DMS 273 (cell line): ENCODE measurements around the gene KMT5C.

Experiments
- DNase-seq: peaks from one replicate; lab custom pipeline; 2025; ENCODE audit not compliant: unreplicated experiment; lab: John Stamatoyannopoulos, UW

The KMT5C gene

GRCh38 chr19:55346725-55347441 lies 7.2 kb downstream of the KMT5C start:
- no peak for DNase-seq

DNA sequence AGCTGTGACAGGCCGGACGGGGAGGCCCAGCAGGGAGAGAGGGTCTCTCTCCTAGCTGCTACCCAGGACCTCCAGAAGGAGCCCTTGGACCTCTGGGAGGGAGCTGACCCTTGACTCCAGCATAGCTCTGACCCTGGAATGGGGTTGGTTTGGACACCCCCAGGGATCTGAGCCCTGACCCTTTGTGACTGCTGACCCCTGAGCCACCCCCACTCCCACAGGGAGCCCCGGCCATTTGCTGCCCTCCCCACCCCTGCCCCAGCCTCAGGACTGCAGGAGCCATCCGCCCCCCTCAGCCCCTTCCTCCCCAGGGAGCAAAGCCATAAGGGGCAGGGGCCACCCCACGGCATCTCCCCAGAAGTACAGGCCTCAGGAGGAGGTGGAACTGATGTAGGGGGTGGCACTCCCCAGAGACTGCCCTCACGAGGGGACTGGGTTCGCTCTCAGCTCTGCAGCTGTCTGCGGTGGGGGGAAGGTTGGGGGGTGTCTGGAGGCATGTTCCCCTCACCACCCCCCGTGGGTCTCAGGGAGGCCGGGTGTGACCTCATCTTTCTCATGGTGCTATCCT lies 7.8 kb downstream of the KMT5C start:
- no peak for DNase-seq

- DNase-seq, result peak; percentile 47
Observed at GRCh38 chr19:55348317-55349034, 8.8 kb downstream of the KMT5C start.

- no peak for DNase-seq
Observed at GRCh38 chr19:55350620-55351315, 11.1 kb downstream of the KMT5C start.

- DNase-seq, result no peak
Observed at GRCh38 chr19:55352040-55352439, 12.4 kb downstream of the KMT5C start.

DNA sequence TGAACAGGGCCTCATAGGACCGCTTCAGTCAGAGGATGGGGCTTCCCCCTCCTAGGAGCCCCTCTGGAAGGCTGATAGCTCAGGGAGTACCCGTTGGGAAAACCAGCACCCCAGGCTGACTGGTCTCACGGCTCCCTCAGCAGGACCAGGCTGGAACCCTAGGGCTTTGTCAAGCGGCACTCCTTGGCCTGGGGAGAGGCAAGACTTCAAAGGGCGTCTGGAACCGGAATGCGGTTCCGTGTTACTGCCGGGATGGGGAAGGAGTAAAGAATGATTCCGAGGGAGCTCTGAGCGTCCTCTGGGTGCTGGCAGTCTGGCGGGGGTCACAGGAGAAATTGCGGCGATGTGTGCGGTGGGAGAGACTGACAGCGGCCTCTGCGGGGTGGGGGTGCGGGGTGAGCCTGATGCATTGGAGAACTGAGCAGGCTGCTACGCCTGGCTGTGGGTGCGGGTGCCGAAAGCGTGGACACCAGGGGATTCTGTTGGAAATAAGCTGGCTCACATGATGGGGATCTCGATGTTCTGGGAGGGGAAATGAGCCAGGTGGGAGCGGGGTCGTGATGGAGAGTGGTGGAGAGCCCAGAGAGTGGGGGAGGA lies 13.0 kb downstream of the KMT5C start:
- DNase-seq, result no peak

DNA sequence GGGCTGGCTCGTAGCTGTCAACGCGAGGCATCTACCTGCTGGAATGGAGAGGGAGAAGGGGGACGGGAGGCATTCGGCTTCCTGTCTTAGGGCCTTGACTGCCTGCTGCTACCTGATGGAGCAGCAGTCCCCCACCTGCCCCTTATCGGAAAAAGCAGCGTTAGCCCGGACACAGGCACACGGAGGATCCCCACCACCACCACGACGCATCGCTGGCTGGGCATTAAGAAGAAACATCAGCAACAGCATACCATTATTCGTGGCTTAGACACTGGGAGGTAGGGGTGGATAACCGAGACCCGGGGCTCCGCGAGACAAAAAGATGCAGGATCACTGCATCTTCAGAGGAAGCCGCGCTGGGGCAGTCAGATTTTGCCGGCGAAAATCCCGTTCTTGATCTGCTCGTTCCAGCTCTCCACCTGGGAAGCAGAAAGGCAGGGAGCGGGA lies 13.7 kb downstream of the KMT5C start:
- no peak for DNase-seq

DNA sequence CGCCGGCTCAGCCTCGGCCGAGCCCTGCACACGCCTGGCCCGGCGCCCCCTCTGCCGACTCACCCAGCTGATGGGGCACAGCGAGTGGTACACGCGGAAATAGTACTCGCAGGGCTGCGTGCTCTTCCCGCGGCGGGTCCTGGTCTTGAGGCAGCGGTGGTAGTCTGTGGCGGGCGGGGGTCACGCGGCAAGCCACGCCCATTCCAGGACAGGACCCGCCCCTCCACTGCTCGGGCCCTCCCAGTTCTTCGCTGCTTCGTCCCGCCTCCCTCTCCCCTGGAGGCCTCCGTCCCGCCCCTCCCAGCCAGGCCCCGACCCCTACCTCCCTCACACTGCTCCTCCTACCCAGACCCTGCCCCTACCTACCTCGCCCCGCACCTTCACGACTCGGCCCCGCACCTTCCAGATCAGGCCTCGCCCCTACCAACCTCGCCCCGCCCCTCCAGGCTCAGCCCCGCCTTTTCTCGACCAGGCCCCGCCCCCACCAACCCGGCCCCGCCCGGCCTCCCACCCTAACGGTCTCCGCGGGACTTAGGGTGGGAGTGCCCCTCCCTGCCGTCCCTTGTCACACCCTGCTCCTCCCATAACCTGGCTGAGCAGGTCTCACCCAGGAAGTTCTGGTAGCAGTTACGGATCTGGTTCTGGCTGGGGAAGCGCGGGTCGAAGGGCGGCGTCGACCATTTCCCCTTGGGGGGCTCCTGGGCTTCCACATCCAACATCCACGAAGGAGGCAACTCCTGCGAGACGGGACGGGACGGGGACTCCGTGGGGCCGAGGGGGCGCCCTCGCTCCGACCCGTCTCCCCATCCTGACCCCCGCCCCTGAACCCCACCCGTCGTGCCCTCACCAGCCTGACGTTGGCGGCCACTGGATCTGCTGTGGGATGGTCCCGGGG lies 14.4 kb downstream of the KMT5C start:
- DNase-seq, result peak; percentile 66

- DNase-seq, result no peak
Observed at GRCh38 chr19:55354698-55355212, 15.1 kb downstream of the KMT5C start, which contains the start of gene COX6B2. Gene COX6B2 (minus strand): TSS chr19:55354719. CDS start chr19:55354521, 198 bp downstream.

DNA sequence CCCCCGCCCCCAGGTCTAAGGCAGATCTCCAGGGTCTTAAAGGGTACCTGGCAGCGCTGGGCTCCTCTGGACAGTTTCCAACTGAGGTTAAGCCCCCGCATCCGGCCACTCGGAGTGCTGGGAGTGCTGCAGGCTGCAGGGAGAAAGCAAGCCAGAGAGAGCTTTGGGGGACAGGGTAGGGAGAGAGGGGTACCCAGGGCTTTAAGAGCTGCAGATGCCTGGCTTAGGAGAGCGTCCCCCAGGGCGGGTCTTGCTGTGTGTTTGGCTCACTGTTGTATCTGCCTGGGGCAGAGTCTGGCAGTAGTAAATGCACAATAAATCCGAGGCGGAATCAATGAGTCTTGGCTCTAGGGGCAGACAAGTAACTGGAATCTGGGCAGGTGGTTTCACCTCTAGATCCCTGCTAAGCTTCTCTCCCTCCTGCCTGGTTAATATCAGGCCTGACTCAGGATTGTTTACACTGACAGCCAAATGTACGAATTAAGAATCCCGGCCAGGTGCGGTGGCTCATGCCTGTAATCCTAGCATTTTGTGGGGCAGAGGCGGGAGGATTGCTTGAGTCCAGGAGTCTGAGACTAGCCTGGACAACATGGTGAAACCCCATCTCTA lies 15.6 kb downstream of the KMT5C start:
- DNase-seq, result peak; percentile 38

DNA sequence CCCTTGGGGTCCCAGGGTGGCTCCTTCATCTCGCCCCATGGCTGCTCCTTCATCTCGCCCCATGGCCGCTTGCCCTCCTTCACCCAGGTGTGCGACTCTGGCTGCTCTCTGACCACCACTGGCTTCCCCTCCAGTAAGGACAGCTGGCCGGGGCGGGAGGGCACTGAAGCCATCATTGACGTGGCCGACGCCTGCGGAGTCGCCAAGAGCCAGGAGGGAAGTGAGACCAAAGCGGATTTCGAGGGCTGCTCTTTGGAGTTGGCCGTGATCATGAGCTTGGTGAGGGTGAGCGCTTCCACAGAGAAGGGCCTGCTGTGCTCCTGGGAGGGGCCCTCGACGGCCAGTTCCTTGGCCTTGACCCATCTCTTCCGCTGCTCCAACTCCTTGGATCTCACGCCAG lies 18.8 kb downstream of the KMT5C start:
- DNase-seq, result peak; percentile 56

GRCh38 chr19:55358943-55359908 lies 19.6 kb downstream of the KMT5C start:
- peak; percentile 97 for DNase-seq

DNA sequence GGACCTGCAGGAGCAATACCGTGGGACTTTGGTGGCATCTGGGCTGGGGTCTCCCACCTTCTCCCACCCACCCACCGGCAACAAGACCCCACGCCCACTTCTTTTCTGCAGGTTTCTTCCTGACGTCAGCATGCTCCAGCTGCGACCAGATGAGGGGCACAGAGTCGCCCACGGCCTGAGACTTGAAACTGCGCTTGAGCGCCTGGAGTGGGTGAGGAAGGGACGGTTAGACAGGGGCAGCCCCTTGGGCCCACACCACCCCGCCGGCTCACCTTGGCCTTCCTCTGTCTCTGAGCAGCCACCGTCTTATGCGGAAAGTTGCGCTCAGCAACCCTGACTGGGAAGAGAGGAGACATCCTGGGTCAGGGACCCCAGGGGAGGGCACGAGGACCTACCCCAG lies 21.2 kb downstream of the KMT5C start:
- no peak for DNase-seq

GRCh38 chr19:55362174-55362989 lies 22.7 kb downstream of the KMT5C start:
- no peak for DNase-seq

GRCh38 chr19:55362990-55363716 lies 23.5 kb downstream of the KMT5C start, which contains the start of gene GARIN5B:
Gene GARIN5B (minus strand): TSS chr19:55363260. CDS start chr19:55363066, 194 bp downstream.
- DNase-seq, result no peak

DNA sequence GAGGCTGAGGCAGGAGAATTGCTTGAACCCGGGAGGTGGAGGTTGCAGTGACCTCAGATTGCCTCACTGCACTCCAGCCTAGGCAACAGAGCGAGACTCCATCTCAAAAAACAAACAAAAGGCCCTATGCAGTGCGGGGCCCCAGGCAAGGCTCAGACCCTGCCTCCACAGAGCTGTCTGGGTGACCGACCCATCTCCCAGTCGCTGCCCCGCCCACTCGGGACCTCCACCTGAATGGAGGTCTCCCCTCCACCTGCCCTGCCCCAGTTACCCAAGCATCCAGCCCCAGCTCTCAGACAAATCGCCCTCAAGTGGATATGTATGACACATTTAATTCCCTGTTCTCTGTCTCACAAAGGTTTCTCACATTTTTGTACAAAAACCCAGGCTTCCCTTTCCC lies 25.6 kb downstream of the KMT5C start:
- no peak for DNase-seq

DNA sequence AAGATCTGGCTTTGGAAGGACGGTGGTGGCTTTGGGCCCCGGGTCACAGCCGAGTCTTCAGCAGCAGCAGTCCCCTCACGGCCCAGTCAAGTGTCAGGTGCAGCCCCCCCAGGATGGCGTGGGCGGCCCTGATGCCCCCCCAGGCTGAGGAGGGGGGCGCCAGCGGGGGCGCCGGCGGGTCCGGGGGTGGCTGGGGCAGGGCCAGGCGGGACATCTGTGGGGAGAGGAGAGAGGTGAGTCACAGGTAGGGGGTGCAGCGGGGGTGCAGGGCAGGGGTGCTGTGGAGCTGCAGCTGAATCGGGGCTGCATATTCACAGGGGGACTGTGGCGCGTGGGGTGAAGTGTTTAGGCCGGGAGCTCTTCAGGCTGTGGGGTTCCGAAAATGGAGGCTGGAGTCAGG lies 26.3 kb downstream of the KMT5C start:
- no peak for DNase-seq
